ENCODE data around the gene FRMD5.

The FRMD5 gene

DNA sequence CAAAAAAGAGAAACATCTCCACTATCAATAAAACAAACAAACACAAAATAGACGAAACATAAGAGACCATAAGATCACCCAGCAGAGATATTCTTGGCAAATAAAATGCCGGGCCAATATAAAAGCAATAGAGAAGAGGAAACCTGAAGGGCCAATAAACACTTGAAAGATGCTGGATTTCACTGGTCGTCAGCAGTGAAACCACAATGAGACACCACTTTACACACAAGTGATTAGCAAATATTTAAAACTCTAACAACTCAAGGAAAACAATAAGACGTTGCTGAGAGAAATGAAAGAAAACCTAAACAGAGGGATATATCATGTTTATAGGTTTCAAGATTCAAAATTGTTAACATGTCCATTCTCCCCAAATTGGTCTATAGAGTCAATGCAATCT is 219.7 kb downstream of the FRMD5 start:
- H3K27me3 Mint-ChIP-seq = peaks cover 6% of the 10 kb centered on the region
- H3K9me3 Mint-ChIP-seq = peaks cover 4% of the 10 kb centered on the region
- no peak overlapping the region for H3K27ac Mint-ChIP-seq
- H3K36me3 Mint-ChIP-seq (ENCODE audit: low read depth) = no peaks in the 10 kb centered on the region
- H3K4me1 Mint-ChIP-seq (ENCODE audit: low read depth) = peaks cover 36% of the 10 kb centered on the region
- no peak for DNase-seq
- H3K4me3 Mint-ChIP-seq = no peak overlapping the region

GRCh38 chr15:43974852-43975251 is 220.2 kb downstream of the FRMD5 start:
- peaks cover 4% of the 10 kb centered on the region for H3K9me3 Mint-ChIP-seq
- peaks cover 5% of the 10 kb centered on the region for H3K27me3 Mint-ChIP-seq
- H3K4me3 Mint-ChIP-seq = no peak overlapping the region
- H3K4me1 Mint-ChIP-seq (ENCODE audit: low read depth) = peaks cover 36% of the 10 kb centered on the region
- H3K36me3 Mint-ChIP-seq (ENCODE audit: low read depth) = no peaks in the 10 kb centered on the region
- no peak for DNase-seq
- no peak overlapping the region for H3K27ac Mint-ChIP-seq

DNA sequence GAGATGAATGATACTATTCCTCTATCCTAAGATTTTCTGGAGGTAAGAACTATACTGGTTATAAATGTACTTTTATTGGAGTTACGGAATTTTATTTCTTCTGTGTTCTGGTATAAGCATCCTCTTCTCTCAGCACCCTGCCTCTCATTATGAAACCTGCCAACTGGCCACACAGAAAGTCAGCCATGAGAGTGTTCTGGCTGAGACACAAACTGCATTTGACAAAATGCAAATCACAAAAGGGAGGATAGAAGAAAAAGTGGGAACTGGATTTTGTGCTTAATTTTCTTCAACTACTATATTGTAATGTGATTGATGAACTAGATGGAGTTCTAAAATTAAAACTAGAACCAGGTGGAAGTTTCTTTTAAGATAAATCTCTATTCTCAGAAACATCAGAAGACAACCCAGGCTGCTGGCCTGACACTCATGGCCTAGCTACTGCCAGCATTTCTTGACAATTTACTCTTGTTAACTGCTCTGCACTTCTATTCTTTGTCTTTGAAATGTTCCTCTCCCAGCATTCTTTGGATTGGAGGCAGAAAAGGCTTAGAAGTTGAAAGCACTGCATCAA is 225.2 kb downstream of the FRMD5 start:
- Mint-ChIP-seq H3K36me3 (ENCODE audit: low read depth) (no peaks in the 10 kb centered on the region), H3K27ac (no peak overlapping the region), H3K27me3 (peaks cover 14% of the 10 kb centered on the region), H3K4me1 (ENCODE audit: low read depth) (peaks cover 12% of the 10 kb centered on the region), H3K9me3 (no peaks in the 10 kb centered on the region), H3K4me3 (no peak overlapping the region)
- DNase-seq = no peak

DNA sequence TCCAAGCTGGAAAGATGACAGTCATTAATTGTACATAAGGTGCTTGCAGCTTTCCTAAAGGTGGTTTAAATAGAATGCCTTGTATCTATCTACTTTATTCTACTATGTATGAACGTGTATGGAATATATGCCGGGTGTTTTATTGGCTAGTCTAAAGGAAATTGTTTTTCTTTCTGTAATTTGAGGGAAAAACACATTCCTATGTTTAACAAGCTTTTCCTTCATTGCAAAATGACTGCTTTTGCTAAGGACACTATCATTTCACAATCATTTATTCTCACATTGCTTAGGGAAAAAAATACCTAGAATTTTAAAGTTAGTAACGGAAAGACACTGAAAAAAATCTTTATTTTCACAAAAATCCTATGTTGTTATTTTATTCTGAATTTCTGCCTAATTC is 226.5 kb downstream of the FRMD5 start:
- Mint-ChIP-seq H3K27ac (no peak overlapping the region), H3K27me3 (peaks cover 17% of the 10 kb centered on the region), H3K36me3 (ENCODE audit: low read depth) (no peaks in the 10 kb centered on the region), H3K4me3 (no peak overlapping the region), H3K9me3 (no peaks in the 10 kb centered on the region), H3K4me1 (ENCODE audit: low read depth) (peaks cover 3% of the 10 kb centered on the region)
- no peak for DNase-seq

DNA sequence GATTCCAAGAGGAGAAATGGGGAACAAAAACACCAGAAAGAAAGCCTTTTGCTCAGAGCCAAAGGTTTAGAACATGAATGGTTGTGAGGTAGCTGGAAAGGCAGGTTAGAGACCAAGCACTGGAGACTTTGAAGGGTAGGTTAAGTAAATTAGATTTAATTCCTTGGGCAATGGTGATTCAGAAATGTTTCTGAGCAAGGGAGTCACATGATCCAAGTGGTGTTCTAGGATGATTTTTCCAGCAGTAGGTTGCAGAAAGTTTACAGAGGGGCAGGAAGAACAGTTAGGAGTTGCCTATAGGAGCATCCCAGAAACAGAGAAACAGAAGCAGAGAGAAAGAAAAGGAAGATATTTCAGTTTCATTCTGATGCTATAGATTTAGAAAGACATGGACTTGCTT is 228.4 kb downstream of the FRMD5 start:
- Mint-ChIP-seq H3K27me3 (peaks cover 19% of the 10 kb centered on the region), H3K4me1 (ENCODE audit: low read depth) (no peaks in the 10 kb centered on the region), H3K9me3 (no peaks in the 10 kb centered on the region), H3K27ac (no peak overlapping the region), H3K36me3 (ENCODE audit: low read depth) (no peaks in the 10 kb centered on the region), H3K4me3 (no peak overlapping the region)
- no peak for DNase-seq

GRCh38 chr15:43958861-43959330 is 236.2 kb downstream of the FRMD5 start:
- Mint-ChIP-seq H3K27ac (no peak overlapping the region), H3K27me3 (peaks cover 27% of the 10 kb centered on the region), H3K4me1 (ENCODE audit: low read depth) (peaks cover 19% of the 10 kb centered on the region), H3K9me3 (no peaks in the 10 kb centered on the region), H3K4me3 (no peak overlapping the region), H3K36me3 (ENCODE audit: low read depth) (no peaks in the 10 kb centered on the region)
- DNase-seq = no peak

GRCh38 chr15:43957724-43958123 is 237.3 kb downstream of the FRMD5 start:
- DNase-seq = no peak
- Mint-ChIP-seq H3K9me3 (no peaks in the 10 kb centered on the region), H3K4me3 (no peak overlapping the region), H3K36me3 (ENCODE audit: low read depth) (no peaks in the 10 kb centered on the region), H3K27me3 (peaks cover 23% of the 10 kb centered on the region), H3K4me1 (ENCODE audit: low read depth) (peaks cover 28% of the 10 kb centered on the region), H3K27ac (no peak overlapping the region)

GRCh38 chr15:43955140-43955539 is 239.9 kb downstream of the FRMD5 start:
- Mint-ChIP-seq H3K9me3 (no peaks in the 10 kb centered on the region), H3K27me3 (peaks cover 14% of the 10 kb centered on the region), H3K27ac (no peak overlapping the region), H3K36me3 (ENCODE audit: low read depth) (no peaks in the 10 kb centered on the region), H3K4me3 (no peak overlapping the region), H3K4me1 (ENCODE audit: low read depth) (peaks cover 28% of the 10 kb centered on the region)
- DNase-seq = no peak

DNA sequence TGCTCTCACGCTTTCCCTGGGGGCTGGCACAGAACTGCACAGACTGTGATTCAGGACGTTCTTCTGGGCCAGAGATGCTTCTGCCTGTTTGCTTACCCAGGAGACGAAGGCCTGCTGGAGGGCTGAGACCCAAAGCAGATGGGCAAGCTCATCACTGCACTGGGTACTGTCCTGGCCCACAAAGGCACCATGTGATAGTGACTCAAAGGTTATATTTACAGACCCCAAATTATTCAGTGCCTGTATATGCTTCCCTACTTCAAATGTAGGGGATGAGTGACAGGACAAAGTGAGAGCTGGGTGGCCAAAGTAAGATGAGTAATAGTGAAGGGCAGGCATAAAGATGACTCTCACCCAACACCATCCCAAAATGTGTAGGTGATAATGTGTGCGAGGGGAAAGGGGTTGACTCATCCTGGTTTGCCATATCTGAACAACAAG is 240.9 kb downstream of the FRMD5 start:
- Mint-ChIP-seq H3K27me3 (peaks cover 7% of the 10 kb centered on the region), H3K27ac (peak overlapping the region; percentile 74), H3K4me3 (no peak overlapping the region), H3K4me1 (ENCODE audit: low read depth) (peaks cover 34% of the 10 kb centered on the region), H3K36me3 (ENCODE audit: low read depth) (no peaks in the 10 kb centered on the region), H3K9me3 (no peaks in the 10 kb centered on the region)
- no peak for DNase-seq

DNA sequence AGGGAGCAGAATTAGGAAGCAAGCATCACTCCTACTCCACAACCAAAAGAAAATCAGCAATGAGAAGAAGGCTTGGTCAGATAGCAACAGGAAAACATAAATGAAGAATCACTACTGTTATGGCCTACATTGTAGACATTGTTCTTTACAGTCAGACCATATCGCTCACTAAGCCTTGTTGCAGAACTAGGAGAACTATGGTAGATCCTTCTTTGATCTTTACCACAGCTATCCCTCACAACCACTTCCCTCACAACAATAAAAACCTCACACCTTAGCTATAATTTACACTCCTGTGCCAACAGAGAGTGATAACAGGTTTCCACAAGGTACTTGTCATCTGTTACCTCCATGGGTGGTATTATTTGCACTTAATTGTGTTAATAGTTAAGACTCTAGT is 241.7 kb downstream of the FRMD5 start:
- H3K9me3 Mint-ChIP-seq = no peaks in the 10 kb centered on the region
- peaks cover 3% of the 10 kb centered on the region for H3K27me3 Mint-ChIP-seq
- no peak overlapping the region for H3K4me3 Mint-ChIP-seq
- no peak overlapping the region for H3K27ac Mint-ChIP-seq
- DNase-seq = no peak
- H3K36me3 Mint-ChIP-seq (ENCODE audit: low read depth) = no peaks in the 10 kb centered on the region
- H3K4me1 Mint-ChIP-seq (ENCODE audit: low read depth) = peaks cover 42% of the 10 kb centered on the region

GRCh38 chr15:43950531-43950930 is 244.5 kb downstream of the FRMD5 start:
- Mint-ChIP-seq H3K9me3 (no peaks in the 10 kb centered on the region), H3K36me3 (ENCODE audit: low read depth) (no peaks in the 10 kb centered on the region), H3K27me3 (peaks cover 10% of the 10 kb centered on the region), H3K4me3 (no peak overlapping the region), H3K27ac (no peak overlapping the region), H3K4me1 (ENCODE audit: low read depth) (peaks cover 48% of the 10 kb centered on the region)
- DNase-seq = no peak

- Mint-ChIP-seq H3K4me3 (peak overlapping the region; percentile 1), H3K36me3 (ENCODE audit: low read depth) (no peaks in the 10 kb centered on the region), H3K9me3 (no peaks in the 10 kb centered on the region), H3K4me1 (ENCODE audit: low read depth) (peaks cover 32% of the 10 kb centered on the region), H3K27me3 (peaks cover 10% of the 10 kb centered on the region), H3K27ac (peak overlapping the region; percentile 86)
- DNase-seq = no peak
Measured at GRCh38 chr15:43948691-43949325, 246.3 kb downstream of the FRMD5 start.

DNA sequence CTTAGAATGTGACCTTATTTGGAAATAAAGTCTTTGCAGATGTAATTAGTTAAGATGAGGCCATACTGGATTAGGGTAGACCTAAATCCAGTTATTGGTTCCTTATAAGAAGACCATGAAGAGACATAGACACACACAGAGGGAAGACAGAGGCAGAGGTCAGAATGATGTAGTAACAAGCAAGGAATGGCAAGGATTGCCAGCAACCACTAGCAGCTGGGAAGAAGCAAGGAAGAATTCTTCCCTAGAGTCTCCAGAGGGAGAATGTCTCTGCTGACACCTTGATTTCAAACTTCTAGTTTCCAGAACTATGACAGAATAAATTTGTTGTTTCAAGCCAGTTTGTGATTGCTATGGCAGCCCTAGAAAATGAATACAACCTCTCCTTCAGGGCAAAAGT is 251.6 kb downstream of the FRMD5 start:
- H3K4me3 Mint-ChIP-seq = no peak overlapping the region
- DNase-seq = no peak
- no peak overlapping the region for H3K27ac Mint-ChIP-seq
- H3K36me3 Mint-ChIP-seq (ENCODE audit: low read depth) = no peaks in the 10 kb centered on the region
- H3K4me1 Mint-ChIP-seq (ENCODE audit: low read depth) = peaks cover 11% of the 10 kb centered on the region
- H3K27me3 Mint-ChIP-seq = peaks cover 10% of the 10 kb centered on the region
- H3K9me3 Mint-ChIP-seq = no peaks in the 10 kb centered on the region

GRCh38 chr15:43942194-43942593 is 252.9 kb downstream of the FRMD5 start:
- Mint-ChIP-seq H3K9me3 (no peaks in the 10 kb centered on the region), H3K4me3 (no peak overlapping the region), H3K27ac (no peak overlapping the region), H3K4me1 (ENCODE audit: low read depth) (no peaks in the 10 kb centered on the region), H3K27me3 (peaks cover 10% of the 10 kb centered on the region), H3K36me3 (ENCODE audit: low read depth) (no peaks in the 10 kb centered on the region)
- no peak for DNase-seq

- DNase-seq = no peak
- Mint-ChIP-seq H3K4me3 (no peak overlapping the region), H3K27me3 (peaks cover 9% of the 10 kb centered on the region), H3K9me3 (no peaks in the 10 kb centered on the region), H3K36me3 (ENCODE audit: low read depth) (no peaks in the 10 kb centered on the region), H3K27ac (no peak overlapping the region), H3K4me1 (ENCODE audit: low read depth) (no peaks in the 10 kb centered on the region)
Measured at GRCh38 chr15:43941555-43941954, 253.5 kb downstream of the FRMD5 start.
